ENCODE measurements around the gene ULK4.
"Not testable (repeated sequence)": the region's sequence is repeated elsewhere in the genome, so short reads cannot be mapped to it uniquely, and the experiment has no call there.

ULK4 gene

DNA sequence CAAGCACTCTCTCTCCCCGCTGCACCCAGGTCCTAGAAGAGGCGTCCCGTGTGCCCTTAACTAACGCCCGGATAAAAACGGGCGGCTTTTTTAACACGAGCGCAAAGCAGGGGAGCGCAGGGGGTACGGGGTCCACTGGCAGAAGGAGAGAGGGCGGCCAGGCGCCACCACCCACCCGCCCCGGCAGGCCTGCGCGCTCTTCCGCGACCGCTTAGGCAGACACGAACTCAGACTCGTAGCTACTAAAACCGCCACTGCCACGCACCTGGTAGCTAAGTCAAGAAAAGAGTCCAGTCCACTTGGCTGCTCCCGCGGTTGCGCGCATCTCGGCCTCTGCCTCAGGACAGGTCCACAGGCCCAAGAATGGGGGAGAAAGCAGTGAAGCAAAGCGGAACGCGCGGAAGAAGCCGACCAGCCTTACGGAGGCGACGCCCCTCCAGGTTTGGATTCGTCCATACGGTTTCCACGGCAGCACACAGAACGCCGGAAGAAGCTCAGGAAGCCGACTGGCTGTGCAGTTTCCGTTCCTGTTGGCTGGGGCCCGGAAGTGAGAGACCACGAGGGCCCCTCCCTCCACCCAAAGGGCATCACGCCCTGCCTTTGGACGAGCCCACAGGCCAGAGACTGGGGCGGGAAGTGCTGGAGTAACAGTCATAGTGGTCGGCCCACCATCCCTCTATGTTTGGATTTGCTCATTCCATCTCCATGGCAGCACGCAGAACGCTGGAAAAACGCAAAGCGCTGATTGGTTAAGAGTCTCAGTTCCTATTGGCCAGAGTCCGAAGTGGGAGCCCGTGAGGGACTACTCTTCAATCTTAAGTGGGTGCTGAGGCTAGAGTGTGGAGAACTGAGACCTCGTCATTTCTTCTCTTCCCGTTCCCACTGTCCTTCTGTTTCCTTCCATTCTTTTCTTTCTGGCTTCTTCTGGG, at the start of gene ULK4:
TSS of gene ULK4 (minus strand) at position 353 of the 929 bp plus-strand sequence. CDS start 7,344 bp downstream, outside the sequence.
- peak; percentile 85 to 86 for DNase-seq (ENCODE audit: low read depth in 2 of 2)

DNA sequence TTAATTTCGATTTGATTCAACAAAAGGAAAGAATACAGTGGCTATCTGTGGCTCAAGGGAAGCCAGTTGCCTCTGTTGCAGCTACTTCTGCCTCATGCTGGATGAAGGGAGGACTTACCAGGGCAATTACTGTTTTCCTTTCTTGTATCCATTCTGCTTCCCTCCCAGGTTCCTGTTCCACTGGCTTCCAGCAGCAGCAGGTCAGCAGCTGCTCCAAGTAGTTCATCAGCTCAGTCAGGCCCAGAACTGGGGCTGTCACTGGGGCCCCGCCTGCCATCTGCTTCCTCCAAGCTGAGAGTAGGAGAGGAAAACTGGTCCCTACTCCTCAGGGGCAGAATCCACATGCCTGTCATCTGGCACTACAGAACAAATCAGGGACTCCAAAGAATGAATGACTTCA, 48.6 kb upstream of the ULK4 start:
- no peak for DNase-seq (ENCODE audit: low read depth in 2 of 2)

DNA sequence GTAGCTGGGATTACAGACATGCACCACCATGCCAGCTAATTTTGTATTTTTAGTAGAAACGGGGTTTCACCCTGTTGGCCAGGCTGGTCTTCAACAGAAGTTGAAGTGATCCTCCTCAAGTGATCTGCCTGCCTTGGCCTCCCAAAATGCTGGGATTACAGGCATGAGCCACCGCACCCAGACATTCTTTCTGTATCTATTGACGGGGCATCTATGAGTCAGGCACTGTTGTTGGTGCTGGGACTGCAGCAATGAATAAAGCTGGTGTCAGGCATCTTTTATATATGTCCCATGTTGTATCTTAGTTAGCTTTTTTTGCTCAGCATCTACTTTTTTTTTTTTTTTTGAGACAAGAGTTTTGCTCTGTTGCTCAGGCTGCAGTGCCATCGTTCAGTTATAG, 47.6 kb upstream of the ULK4 start:
- DNase-seq (ENCODE audit: low read depth in 2 of 2), result no peak

DNA sequence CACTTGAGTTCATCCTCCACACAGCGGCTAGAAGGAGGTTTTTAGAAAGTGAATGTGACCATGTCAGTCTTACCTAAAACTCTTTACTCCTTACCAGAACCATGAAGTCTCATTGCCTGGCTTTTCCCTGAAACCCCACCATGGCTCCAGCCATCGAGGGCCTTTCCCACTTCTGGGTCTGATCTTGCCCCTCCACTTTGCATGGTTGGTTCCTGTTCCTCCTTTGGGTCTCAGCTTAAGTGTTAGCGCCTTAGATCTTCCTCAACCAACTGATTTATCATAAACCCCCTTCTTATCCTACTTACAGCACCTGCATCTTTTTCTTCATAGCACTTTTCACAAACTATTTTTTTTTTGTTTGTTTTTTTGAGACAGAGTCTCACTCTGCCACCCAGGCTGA, 45.9 kb upstream of the ULK4 start:
- no peak for DNase-seq (ENCODE audit: low read depth in 2 of 2)

DNA sequence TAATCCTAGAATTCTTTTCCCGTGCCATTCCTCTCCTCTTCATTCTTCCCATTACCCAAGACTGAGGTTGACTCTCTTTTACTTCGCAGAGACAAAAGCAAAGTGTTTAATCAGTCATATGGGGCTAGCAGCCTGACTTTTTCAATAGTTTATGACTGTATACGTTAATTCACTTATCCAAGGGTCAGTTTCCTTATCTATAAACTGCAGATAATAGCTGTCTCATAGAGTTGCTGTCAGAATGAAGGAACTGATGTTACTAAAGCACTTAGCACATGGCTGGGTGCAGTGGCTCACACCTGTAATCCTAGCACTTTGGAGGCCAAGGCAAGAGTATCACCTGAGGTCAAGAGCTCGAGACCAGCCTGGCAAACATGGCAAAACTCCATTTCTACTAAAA, 43.5 kb upstream of the ULK4 start:
- no peak for DNase-seq (ENCODE audit: low read depth in 2 of 2)

DNA sequence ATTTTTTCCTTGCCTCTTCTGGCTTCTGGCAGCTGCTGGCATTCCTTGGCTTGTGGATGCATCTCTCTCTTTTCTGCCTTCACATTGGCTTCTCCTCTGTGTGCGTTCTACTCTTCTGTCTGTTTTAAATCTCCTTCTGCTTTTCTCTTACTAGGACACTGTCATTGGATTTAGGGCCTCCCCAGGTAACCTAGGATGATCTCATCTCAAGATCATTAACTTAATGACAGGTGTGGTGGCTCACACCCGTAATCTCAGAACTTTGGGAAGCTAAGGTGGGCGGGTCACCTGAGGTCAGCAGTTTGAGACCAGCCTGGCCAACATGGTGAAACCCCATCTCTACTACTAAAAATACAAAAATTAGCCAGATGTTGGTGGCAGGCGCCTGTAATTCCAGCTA, 40.9 kb upstream of the ULK4 start:
- no peak for DNase-seq (ENCODE audit: low read depth in 2 of 2)

DNA sequence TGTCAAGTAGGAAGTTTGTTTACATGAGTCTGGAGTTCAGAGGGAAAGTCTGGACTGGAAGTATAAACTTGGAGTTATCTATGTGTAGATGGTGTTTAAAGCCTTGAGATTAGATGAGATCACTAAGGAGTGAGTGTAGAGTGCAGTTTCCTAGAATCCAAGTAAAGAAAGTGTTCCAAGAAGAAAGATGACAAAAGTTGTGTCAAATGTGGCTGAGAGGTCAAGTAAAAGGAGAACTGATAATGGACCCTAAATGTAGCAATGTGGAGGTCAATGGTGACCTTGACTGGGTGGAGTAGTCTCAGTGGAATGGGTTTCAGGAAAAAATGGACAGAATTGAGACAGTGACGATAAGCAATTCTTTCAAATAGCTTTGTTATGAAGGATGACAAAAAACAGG, 39.9 kb upstream of the ULK4 start:
- DNase-seq (ENCODE audit: low read depth in 2 of 2), result no peak

DNA sequence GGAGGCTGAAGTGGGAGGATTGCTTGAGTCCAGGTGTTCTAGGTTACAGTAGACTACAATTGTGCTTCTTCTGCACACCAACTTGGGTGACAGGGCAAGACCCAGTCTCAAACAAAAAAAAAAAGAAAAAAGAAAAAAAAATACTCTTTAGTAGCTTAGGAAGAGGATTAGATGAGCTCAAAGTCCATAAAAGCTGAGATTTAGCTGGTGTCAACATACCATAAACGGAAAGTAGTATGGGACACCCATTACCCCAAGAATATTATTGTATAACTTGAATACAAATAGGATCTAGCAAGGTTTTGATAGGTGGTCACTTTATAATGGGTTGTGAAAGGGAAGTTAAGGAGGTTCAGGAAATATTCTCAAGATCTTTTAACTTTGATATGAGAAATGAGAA, 38.0 kb upstream of the ULK4 start:
- DNase-seq (ENCODE audit: low read depth in 2 of 2), result no peak

DNA sequence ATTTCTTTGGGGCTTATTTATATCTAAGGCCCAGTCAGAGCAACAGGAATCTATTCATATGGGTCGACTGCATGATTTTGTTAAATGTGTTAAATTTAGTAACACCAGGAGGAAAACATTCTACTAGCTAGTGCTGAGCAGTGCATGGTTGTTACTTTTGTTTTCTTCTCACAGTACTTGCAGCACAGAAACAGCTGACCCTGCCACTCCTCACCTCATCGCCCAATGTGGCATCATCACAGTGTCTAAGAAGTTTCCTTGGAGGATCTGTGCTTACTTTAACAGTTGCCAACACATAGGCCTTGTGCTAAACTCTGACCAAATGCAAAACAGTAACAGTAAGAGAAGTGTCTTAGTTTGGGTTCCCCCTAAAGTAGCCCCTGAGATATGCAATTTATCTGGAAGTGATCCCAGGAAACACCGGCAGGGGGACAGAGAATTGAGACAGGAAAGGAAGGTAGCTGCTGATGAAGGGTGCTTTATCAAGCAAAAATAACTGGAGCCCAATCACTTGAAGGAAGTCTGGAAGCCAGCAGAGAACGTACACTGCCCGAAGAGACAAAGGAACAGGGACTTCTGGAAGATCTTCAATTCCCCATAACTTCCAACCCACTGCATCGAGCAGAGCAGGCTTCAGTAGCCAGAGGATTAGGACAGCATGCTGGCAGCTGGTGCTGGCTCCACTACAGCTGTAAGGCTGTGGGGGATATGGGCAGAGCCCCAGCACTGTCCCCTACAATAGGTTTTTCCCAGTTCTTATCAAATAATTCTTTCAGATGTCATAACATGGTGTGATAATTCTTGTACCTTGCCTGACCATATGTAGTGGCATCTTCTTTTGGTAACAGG, 36.0 kb upstream of the ULK4 start:
- no peak for DNase-seq (ENCODE audit: low read depth in 2 of 2)

DNA sequence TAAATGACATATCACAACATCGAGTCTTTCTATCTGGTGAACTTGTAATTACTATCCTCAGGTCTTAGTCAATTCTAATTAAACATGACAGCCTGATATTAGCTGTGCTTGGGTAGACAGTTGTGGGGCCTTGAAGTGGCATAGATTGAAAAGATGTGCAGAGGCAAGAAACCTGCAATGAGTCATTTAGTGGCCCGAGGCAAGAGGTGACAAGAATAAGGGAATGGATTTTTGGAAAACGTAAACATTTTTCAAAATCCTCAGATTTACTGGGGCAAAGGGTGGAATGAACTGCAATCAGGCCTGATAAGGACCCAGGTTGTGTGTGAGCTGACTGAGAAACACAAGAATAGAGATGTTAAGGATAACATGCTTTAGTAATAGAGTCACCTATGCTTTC, 29.5 kb upstream of the ULK4 start:
- no peak for DNase-seq (ENCODE audit: low read depth in 2 of 2)

DNA sequence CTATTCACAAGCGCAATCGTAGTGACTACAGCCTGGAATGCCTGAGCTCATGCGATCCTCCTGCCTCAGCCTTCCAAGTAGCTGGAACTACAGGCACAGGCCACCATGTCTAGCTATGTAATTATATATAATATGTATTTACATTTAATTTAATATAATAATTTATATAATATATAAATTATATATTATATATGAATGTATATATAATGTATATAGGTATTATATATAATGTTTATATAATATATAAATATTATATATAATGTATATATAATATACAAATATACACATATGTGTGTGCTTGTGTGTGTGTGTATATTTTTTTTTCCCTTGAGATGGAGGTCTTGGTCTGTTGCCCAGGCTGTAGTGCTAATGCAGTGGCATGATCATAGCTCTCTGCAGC, 27.6 kb upstream of the ULK4 start:
- DNase-seq (ENCODE audit: low read depth in 2 of 2), result no peak

DNA sequence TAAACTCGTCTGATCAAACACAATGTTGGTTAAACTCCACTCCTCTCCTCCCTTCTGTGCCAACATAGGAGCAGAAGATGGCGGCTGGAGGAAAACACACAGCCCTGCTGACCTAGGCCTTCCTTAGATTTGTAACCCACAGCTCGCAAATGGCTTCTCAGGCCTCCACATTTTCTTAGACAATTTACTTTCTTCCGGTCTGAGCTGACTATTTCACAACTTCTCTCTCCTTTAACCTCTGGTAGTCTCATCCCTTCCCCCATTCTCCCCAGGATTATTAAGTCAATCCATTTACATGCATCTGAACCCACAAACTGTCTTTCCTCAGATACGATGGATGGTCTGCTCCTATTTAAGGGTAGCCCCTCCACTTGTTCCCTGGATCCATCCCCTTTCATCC, 25.7 kb upstream of the ULK4 start:
- no peak for DNase-seq (ENCODE audit: low read depth in 2 of 2)

DNA sequence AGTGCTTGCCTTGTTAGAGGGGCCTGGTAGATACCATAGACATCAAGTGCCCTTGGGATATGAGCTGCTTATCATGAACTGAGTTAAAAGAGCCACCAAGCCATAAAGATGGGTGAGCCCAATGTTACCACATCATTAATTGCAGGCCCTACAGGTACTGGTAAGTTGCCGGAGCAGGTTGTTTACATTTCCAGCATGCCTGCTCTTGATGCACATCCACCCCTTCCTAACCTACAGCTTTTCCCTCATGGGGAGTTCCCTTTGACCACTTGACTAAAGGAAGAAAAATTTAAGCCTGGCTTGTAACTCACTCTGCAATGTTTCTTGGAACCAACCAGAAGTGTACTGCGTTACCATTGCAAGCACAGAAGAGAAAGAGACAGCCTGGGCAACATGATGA, 24.7 kb upstream of the ULK4 start:
- DNase-seq (ENCODE audit: low read depth in 2 of 2), result no peak

DNA sequence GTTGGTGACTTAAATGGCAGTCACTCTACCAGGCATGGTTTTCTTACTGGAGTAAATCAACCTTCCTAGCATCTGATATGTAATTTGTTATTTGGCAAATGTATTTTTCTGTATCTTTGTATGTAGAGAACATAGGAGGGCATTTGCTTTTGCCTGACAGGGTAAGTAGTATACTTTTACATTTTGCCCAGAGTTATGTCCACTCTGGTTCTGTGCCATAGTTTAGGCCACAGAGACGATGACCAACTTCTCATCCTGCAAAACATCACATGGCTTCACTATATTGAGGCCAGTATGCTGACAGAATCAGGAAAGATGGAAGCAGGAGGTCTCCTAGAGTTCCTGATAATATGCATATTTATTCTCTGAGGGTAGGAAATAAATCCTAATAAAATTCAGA, 23.1 kb upstream of the ULK4 start:
- DNase-seq (ENCODE audit: low read depth in 2 of 2), result no peak

DNA sequence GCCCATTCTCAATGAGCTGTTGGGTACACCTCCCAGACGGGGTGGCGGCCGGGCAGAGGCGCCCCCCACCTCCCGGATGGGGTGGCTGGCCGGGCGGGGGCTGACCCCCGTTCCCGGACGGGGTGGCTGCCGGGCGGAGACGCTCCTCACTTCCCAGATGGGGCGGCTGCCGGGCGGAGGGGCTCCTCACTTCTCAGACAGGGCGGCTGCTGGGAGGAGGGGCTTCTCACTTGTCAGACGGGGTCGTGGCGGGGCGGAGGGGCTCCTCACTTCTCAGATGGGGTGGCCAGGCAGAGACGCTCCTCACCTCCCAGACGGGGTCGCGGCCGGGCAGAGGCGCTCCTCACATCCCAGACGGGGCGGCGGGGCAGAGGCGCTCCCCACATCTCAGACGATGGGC, 21.2 kb upstream of the ULK4 start:
- DNase-seq (ENCODE audit: low read depth in 2 of 2), result not testable (repeated sequence)

DNA sequence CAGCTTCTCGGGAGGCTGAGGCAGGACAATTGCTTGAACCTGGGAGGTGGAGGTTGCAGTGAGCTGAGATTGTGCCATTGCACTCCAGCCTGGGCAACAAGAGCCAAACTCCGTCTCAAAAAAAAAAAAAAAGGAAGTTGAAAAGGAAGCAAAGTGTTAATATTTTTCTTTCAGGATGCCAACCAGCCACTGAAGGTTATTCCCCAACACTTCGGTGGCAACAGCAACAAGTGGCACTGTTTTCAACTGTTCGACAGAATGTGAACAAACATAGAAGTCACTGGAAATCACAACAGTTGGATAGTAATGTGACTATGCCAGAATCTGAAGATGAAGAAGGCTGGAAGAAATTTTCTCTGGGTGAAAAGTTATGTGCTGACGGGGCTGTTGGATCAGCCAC, 15.5 kb upstream of the ULK4 start:
- not testable (repeated sequence) for DNase-seq (ENCODE audit: low read depth in 2 of 2)

DNA sequence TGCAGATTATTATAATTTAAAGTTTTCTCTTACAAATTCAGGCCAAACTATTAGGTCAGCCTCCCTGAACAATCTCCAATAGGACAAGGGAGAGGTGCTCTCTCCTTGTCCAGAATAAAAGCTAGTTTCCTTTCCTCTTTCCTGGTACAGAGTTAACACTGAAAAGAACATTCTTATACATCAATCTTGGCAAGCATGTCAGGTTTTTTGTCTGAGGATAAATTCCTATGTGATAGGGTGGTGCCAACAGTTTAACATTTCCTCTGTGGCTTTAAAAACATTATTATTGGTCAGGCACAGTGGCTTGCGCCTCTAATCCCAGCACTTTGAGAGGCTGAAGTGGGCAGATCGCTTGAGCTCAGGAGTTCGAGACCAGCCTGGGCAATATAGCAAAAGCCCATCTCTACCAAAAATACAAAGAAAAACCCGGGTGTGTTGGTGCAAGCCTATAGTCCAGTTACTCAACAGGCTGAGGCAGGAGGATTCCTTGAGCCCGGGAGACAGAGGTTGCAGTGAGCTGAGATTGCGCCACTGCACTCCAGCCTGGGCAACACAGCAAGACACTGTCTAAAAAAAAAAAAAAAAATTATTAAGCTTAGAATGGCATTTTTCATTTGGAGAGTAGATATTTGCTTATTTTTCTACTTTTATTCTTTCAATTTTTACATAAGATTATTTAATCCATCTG, 13.7 kb upstream of the ULK4 start:
- no peak for DNase-seq (ENCODE audit: low read depth in 2 of 2)

DNA sequence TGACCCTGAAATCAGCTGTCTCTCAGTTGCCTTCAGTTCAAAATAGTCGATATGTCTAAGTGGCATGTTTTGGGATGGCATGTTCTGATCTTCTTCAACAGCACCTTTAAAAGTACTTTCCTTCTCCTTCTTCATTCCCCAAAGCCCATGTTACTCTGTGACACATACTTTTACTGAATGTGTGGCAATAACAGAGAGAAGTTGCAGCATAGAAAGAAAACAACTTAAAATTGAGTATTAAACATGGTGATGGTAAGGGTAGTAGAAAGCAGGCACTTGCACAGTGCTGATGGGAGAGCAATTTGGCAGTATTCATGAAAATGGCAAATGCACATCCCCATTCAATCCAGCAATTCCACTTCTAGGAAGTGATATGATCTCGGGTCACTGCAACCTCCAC, 12.3 kb upstream of the ULK4 start:
- DNase-seq (ENCODE audit: low read depth in 2 of 2), result no peak

DNA sequence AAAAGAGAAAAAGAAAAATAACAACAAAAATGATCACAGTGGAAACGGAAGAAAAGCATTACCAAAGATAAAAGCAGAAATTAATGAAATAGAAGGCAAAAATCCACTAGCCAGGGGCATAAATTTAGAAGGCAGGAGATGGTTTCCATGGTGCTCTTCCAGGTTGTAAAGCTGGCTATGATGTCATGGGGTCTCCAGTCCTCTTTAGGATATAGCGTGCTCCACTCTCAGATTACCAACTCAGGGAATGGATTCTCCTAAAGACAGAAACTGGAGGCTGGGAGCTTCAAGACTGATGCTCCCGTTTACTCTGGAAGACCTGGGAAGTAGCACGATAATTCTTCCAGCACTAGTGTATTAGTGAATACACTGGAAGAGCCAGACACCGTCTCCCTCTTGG, 10.9 kb upstream of the ULK4 start:
- DNase-seq (ENCODE audit: low read depth in 2 of 2), result no peak

DNA sequence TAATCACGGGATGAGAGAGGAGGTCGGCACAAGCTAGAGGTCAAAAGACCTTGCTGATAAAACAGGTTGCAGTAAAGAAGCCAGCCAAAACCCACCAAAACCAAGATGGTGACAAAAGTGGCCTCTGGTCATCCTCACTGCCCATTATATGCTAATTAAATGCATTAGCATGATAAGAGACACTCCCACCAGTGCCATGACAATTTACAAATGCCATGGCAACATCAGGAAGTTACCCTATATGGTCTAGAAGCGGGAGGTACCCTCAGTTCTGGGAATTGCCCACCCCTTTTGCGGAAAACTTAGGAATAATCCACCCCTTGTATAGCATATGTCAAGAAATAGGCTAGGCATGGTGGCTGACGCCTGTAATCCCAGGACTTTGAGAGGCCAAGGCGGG, 4.3 kb upstream of the ULK4 start:
- DNase-seq (ENCODE audit: low read depth in 2 of 2), result no peak

DNA sequence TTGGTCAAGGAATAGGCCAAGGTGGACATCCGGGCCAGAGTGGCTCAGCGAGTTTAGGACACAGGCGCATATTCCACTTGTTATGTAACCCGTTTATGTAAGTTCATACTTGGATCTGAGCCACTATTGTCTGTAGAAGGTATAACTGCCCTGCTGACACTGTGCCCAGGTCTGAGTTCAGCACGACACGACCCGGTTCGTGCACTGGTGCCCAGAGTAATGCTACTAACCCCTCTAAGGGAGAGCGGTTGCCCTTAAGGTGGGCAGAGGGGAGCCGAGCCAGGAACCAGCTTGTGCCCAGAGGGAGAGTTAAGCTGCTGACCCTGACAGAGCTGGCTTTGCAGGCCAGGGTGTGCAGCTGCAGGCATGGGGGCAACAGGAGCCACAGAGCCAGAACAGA, 1.9 kb upstream of the ULK4 start:
- DNase-seq (ENCODE audit: low read depth in 2 of 2), result no peak
